ENCODE results near the gene CACNA2D3.

DNA sequence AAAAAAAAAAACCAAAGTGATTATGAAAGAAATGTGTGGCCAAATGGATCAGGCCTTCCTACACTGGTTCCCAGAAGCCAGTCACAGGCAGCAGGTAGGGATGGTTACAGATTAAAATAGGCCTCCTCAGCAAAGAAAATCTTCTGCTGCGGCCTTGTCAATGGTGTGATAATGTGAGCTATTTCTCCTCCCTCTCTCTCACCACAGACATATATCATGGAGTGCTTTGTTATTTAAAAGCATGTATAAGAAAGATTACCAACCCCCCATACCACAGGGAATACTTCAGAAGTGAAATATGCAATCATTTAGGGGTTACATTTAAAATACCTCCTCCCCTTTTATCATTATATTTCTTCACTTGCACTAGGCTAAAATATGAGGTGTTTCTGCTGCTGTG is 837.7 kb downstream of the CACNA2D3 start:
- TF ChIP-seq POLR2A (IDR thresholded peaks at IDR 0.05; ENCODE audit: low read length) = no peak
- no peak for TF ChIP-seq GATA1 (IDR thresholded peaks at IDR 0.05; ENCODE audit: low read depth, low read length)
